PC-3 (cell line): ENCODE results near the gene KIF15. TPM values are rescaled to one million over a fixed set of nuclear protein-coding genes. Genes with fewer than 3 reads are reported as not detected.
A peak's percentile ranks its signal among the peaks of the same experiment; 100 is the strongest.

ENCODE experiments used
- ATAC-seq: fragments of 200-7000 bp; cut with Tn5 transposase; 2 replicates; pipeline ENCODE4 v1.9.1; 2020; ENCODE audit warnings: mild to moderate bottlenecking, moderate library complexity
- BruUV-seq: library from RNA; stranded (reverse); fragments of 400-500 nt; replicated peaks from 2 replicates; lab custom pipeline; 2021; lab: Mats Ljungman, UMichigan
- CTCF ChIA-PET: fragments of 300-600 bp; sonication (Branson Sonifier 250); formaldehyde crosslinking; loops from one replicate; lab custom pipeline; 2022; ENCODE audit warnings: antibody characterized with exemption; lab: Charles Lee
- POLR2A ChIA-PET: fragments of 300-600 bp; sonication (Branson Sonifier 250); formaldehyde crosslinking; loops from one replicate; lab custom pipeline; 2022; ENCODE audit warnings: antibody characterized with exemption; ENCODE audit not compliant: unreplicated experiment; lab: Charles Lee
- DNase-seq: peaks from one replicate; pipeline ENCODE4 v3.0.0-alpha.2; 2015
- H2AFZ ChIP-seq: fragments of 300-600 bp; sonication (generic); 2 replicates; pipeline ENCODE4 v1.6.0; 2016; ENCODE audit warnings: antibody characterized with exemption, low read length
- H3F3A ChIP-seq: fragments of 300-600 bp; sonication (generic); one replicate; pipeline ENCODE4 v1.6.0; 2017; ENCODE audit warnings: antibody characterized with exemption, low read length, control low read depth, mild to moderate bottlenecking; ENCODE audit not compliant: unreplicated experiment
- H3K27ac ChIP-seq: fragments of 300-600 bp; sonication (generic); 2 replicates; pipeline ENCODE4 v1.5.1; 2016; ENCODE audit warnings: mild to moderate bottlenecking, low read length
- H3K27me3 ChIP-seq: fragments of 300-600 bp; sonication (generic); 2 replicates; pipeline ENCODE4 v1.6.1; 2016; ENCODE audit warnings: low read length, mixed read lengths
- H3K36me3 ChIP-seq: fragments of 300-600 bp; sonication (generic); 2 replicates; pipeline ENCODE4 v1.6.1; 2016; ENCODE audit warnings: low read depth, mixed run types, low read length, mixed read lengths
- H3K4me1 ChIP-seq: fragments of 300-600 bp; sonication (generic); 2 replicates; pipeline ENCODE4 v1.5.1; 2016; ENCODE audit warnings: low read length; ENCODE audit not compliant: insufficient read depth
- H3K4me2 ChIP-seq: fragments of 300-600 bp; sonication (generic); 2 replicates; pipeline ENCODE4 v1.6.0; 2016; ENCODE audit warnings: low read length
- H3K4me3 ChIP-seq: fragments of 300-600 bp; sonication (generic); 2 replicates; pipeline ENCODE4 v1.5.1; 2016; ENCODE audit warnings: mild to moderate bottlenecking, low read length, mixed read lengths
- H3K79me2 ChIP-seq: fragments of 300-600 bp; sonication (generic); 2 replicates; pipeline ENCODE4 v1.6.1; 2017; ENCODE audit warnings: low read length, mixed read lengths
- H3K9ac ChIP-seq: fragments of 300-600 bp; sonication (generic); 2 replicates; pipeline ENCODE4 v1.6.0; 2016; ENCODE audit warnings: mild to moderate bottlenecking, low read length
- H3K9me2 ChIP-seq: fragments of 300-600 bp; sonication (generic); replicated peaks from 2 replicates; pipeline ENCODE4 v1.6.1; 2016; ENCODE audit warnings: mixed run types, low read length, mixed read lengths
- H3K9me3 ChIP-seq: fragments of 300-600 bp; sonication (generic); 2 replicates; pipeline ENCODE4 v1.6.1; 2016; ENCODE audit warnings: low read length, mixed read lengths
- H4K20me1 ChIP-seq: fragments of 300-600 bp; sonication (generic); 2 replicates; pipeline ENCODE4 v1.6.1; 2016; ENCODE audit warnings: low read length, mixed read lengths
- CTCF ChIP-seq: fragments of 300-600 bp; sonication (generic); conservative IDR thresholded peaks from 2 replicates; pipeline ENCODE4 v1.5.1; 2017; ENCODE audit warnings: antibody characterized with exemption, low read depth, mild to moderate bottlenecking, low read length
- EZH2 ChIP-seq: fragments of 300-600 bp; sonication (generic); IDR thresholded peaks from one replicate; pipeline ENCODE4 v1.6.1; 2017; ENCODE audit warnings: antibody characterized with exemption, mild to moderate bottlenecking, low read length; ENCODE audit not compliant: unreplicated experiment
- EZH2phosphoT487 ChIP-seq: fragments of 300-600 bp; sonication (generic); IDR thresholded peaks from 2 replicates; pipeline ENCODE4 v1.6.1; 2018; ENCODE audit warnings: mild to moderate bottlenecking, antibody characterized with exemption, low read length, borderline replicate concordance
- intact Hi-C: fragments of 100-400 bp; cut with micrococcal nuclease; formaldehyde crosslinking; loops from 2 replicates; pipeline ENCODE4 v1.9.0; 2023
- total RNA-seq: library from RNA; depleted of rRNA; stranded (reverse); fragments of >200 nt; gene quantifications from 2 replicates; pipeline ENCODE4 v1.2.3, GENCODE V29; 2014

The KIF15 gene
- total RNA-seq, 1 experiment from 2014 or later = 19.1 TPM

- Histone ChIP-seq H3K27me3 (no peaks in the 10 kb centered on the region), H3K9me2 (no peaks in the 10 kb centered on the region), H3K79me2 (no peaks in the 10 kb centered on the region), H3K36me3 (no peaks in the 10 kb centered on the region), H3K4me1 (peaks cover 49% of the 10 kb centered on the region), H2AFZ (peak overlapping the region; percentile 60), H4K20me1 (no peaks in the 10 kb centered on the region), H3K9me3 (no peaks in the 10 kb centered on the region), H3K9ac (peak overlapping the region; percentile 76), H3K4me3 (peak overlapping the region; percentile 2; the same call in 1 of the 2 replicates), H3F3A (no peaks in the 10 kb centered on the region), H3K27ac (peak overlapping the region; percentile 97), H3K4me2 (peak overlapping the region; percentile 55)
- DNase-seq (no peak), ATAC-seq (peak; percentile 1)
- ChIA-PET POLR2A (interaction anchor here (0.5 to 0.7 kb wide), 2 partner anchors 21 to 258 kb away, joined by 3 to 7 read pairs; partner anchors contain the start of gene TMEM42), CTCF (no interaction called here)
- TSS peak; percentile 56 for BruUV-seq
- TF ChIP-seq EZH2phosphoT487 = no peak
- TF ChIP-seq CTCF = no peak; the same call in 1 of the 2 replicates
- TF ChIP-seq EZH2 = no peak
- intact Hi-C loops = loop anchor here (5.0 to 10.0 kb wide), 3 partner anchors 79 to 239 kb away; partner anchors contain the start of genes KIAA1143, KIF15 and ZNF35
Observed at GRCh38 chr3:44883213-44883955, 121.8 kb downstream of the KIF15 start.

GRCh38 chr3:44883999-44884431 is 122.4 kb downstream of the KIF15 start:
- Histone ChIP-seq H3K9me2 (no peaks in the 10 kb centered on the region), H3K4me1 (peaks cover 49% of the 10 kb centered on the region), H3K27me3 (no peaks in the 10 kb centered on the region), H3K79me2 (no peaks in the 10 kb centered on the region), H3K4me3 (peak overlapping the region; percentile 2; the same call in 1 of the 2 replicates), H3K4me2 (peak overlapping the region; percentile 56), H3K27ac (peak overlapping the region; percentile 97), H2AFZ (peak overlapping the region; percentile 60), H3K36me3 (no peaks in the 10 kb centered on the region), H3K9ac (peak overlapping the region; percentile 76), H4K20me1 (no peaks in the 10 kb centered on the region), H3K9me3 (no peaks in the 10 kb centered on the region), H3F3A (no peaks in the 10 kb centered on the region)
- intact Hi-C loops = loop anchor here (1.0 to 10.0 kb wide), 4 partner anchors 14 to 239 kb away; partner anchors contain the start of genes KIAA1143, KIF15 and ZNF35
- peak; percentile 99 for DNase-seq
- peak; percentile 67 for ATAC-seq
- POLR2A ChIA-PET = interaction anchor here (0.5 to 0.7 kb wide), 2 partner anchors 22 to 259 kb away, joined by 3 to 7 read pairs; partner anchors contain the start of gene TMEM42
- no TSS peak for BruUV-seq
- TF ChIP-seq CTCF (no peak), EZH2phosphoT487 (no peak), EZH2 (no peak)
- CTCF ChIA-PET = no interaction called here
